Measurements from ENCODE around the gene ROR1.

GRCh38 chr1:63951059-63951946 lies 177.5 kb downstream of the ROR1 start:
- TF ChIP-seq ATF2 (IDR thresholded peaks at IDR 0.05; ENCODE audit: low read length) (no peak), CTCF (IDR thresholded peaks at IDR 0.05 in 2 of 3, conservative IDR thresholded peaks at IDR 0.05 in 1 of 3; ENCODE audit: control insufficient read depth in 2 of 3, extremely low read depth in 1 of 3, insufficient read depth in 1 of 3, low read depth in 3 of 3, low read length in 3 of 3) (no peak), STAT3 (IDR thresholded peaks at IDR 0.05; ENCODE audit: low read depth, low read length) (no peak), TAF1 (IDR thresholded peaks at IDR 0.05; ENCODE audit: borderline replicate concordance, low read depth, low read length) (no peak), JUNB (IDR thresholded peaks at IDR 0.05) (no peak), EZH2 (IDR thresholded peaks at IDR 0.05; ENCODE audit: borderline replicate concordance, control insufficient read depth, low read depth, low read length) (no peak), SP1 (IDR thresholded peaks at IDR 0.05; ENCODE audit: low read depth, low read length) (no peak), RAD21 (IDR thresholded peaks at IDR 0.05; ENCODE audit: insufficient read depth, low read depth, low read length) (no peak), GABPA (IDR thresholded peaks at IDR 0.05; ENCODE audit: low read depth) (no peak), NFIC (IDR thresholded peaks at IDR 0.05; ENCODE audit: low read depth, low read length) (no peak)
